Measurements from ENCODE around the gene TAGLN3.

The TAGLN3 gene

DNA sequence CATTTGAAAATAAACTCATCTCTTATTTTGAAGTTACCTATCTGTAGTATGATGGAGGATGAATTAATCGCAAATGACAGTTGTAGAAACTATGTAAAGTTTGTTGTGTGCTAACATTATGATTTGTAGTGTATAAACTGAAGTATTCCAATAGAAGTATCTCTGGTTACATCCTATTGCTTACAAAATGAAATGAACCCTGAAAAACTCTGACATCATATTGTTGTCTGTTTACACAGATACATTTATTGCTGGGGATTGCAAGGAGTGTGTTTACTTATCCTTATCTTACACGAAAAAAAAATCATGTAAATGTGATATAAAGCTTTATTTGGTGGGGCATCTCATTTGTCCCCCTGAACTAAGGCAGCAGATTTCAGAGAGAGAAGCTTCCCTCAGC lies 22.5 kb upstream of the TAGLN3 start:
- DNase-seq (ENCODE audit: low read depth in 1 of 2, low spot score in 1 of 2): no peak

DNA sequence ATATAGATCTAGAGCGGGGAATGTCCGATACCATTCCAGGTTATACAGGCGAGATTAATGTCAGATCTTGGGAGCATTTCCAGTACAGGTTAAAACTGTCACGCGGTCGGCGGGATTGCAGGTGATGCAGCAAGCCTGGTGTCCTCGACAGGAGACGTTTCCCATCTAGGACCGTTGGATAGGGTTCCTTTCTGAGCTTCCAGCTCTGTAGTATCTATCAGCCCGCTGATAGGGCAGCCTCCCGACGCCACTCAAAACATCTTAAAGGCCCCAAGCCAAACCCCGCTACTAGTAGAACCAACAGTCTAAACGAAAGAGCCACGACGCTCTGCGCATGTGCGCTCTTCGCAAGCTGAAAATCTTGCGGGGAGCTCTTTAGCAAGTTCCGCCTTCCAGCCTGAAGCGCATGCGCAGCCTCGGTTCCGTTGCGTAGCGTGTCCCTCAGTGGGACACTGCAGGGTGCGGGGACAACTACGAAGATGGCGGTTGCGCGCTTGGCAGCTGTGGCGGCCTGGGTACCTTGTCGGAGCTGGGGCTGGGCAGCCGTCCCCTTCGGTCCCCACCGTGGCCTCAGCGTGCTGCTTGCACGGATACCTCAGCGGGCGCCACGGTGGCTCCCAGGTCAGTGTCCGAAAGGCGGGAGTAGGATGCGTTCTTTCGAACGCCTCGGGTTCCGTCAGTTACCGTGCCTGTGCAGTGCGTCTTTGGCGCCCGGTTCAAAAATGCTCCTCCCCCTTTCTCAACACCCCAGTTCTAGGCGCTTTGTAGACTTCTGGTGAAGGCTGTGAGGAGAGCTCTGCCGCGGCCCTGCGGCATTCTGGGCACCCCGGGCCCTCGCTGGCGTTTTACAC lies 19.9 kb upstream of the TAGLN3 start, which contains the start of gene ABHD10:
ABHD10 (plus strand) TSS at position 444 of the 851 bp plus-strand sequence; CDS start at position 480, 36 bp downstream.
- DNase-seq (ENCODE audit: low read depth in 1 of 2, low spot score in 1 of 2): peak; percentile 93 to 95

DNA sequence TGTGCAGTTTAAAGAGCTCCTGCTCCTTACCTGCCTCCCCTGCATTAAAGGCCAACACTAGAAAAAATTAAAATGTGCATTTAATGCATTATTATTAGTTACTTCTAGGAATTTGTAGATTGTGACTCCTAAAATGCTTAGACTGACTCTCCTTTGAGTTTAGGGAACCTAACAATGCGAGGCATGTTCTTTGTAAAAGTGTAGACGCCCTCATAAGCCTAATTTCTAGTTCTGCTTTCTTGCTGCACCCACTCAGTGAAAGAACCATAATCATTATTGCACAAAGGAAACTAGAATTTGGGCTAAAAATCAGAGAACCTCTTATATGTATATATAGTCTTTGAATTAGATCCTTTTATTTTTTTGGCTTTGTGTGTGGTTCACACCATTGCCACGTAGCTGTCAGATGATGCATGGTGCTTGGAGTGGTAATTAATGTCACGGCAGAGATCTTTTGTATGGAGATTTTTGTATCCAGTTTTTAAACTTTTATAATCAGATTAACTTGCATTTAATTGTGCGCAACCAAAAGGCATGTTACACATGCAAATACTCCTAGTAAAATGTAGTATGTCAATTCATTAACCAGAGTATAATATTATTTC lies 19.2 kb upstream of the TAGLN3 start:
- DNase-seq (ENCODE audit: low read depth in 1 of 2, low spot score in 1 of 2): no peak

DNA sequence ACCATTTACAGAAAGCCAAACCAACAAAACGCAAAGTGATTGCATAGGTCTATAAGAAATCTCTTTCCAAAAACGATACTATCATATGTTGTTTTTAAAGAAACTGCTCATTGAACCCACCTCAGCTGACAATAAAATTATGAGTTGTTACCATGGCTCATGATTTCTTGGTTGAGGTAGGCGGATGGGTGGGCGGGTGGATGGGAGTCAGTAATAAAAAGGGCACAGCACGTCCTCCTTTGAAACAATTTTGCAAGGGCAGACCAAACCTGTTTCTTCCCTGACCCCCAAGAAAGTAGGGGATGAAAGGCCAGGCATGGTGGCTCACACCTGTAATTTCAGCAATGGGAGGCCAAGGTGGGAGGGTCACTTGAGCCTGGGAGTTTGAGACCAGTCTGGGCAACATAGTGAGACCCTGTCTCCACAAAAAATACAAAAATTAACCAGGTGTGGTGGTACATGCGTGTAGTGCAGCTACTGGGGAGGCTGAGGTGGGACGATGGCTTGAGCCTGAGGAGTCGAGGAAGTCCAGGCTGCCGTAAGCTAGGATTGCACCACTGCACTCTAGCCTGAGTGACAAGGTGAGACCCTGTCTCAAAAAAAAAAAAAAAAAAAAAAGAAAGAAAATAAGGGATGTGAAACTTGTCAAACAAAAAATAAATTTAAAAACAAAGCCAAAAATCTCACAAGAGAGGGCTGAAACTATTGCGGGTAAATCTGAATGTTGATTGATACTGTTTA lies 17.8 kb upstream of the TAGLN3 start:
- DNase-seq (ENCODE audit: low read depth in 1 of 2, low spot score in 1 of 2): no peak

DNA sequence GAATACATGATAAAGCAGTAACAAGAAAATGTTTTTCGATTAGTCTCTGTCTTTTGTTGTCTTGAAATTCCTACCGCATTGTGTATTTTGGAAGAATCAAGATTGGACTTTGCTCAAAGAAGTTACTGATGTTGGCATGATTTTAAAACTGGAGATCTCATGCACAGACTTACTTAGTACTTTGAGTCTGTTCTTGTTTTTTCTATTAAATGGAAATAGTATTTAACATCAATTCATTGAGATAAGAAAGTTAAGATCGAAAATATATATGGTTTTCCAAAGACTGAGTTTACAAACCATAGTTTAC lies 17.3 kb upstream of the TAGLN3 start:
- DNase-seq (ENCODE audit: low read depth in 1 of 2, low spot score in 1 of 2): no peak

DNA sequence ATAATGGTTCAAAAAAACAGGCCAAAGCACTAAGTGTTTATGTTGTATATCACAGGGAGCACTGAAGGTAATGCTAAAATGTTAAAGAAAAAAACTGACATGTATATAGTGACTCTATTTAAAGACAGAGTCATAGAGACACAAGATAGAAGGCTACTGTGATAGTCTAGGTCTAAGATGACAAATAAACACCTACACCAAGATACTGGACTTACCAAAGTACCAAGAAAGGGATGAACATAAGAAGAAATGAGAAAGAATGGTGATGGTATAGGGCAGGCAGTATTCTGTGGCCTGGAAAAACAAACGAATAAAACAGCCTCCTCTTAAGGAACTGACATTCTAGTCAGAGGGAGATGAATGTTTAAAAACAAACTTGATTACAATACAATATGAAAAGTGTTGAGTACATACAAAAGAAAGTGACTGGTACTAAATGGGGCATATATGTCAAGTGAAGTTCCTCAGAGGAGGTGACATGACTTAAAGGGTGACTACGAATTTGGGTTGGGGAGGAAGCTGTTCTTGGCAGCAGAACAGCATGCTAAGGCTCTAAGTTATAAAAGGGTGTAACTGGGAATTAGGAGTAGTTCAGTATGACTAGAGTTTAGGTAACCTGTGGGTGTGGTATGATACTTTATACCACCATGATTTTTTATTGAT lies 14.0 kb upstream of the TAGLN3 start:
- no peak for DNase-seq (ENCODE audit: low read depth in 1 of 2, low spot score in 1 of 2)

DNA sequence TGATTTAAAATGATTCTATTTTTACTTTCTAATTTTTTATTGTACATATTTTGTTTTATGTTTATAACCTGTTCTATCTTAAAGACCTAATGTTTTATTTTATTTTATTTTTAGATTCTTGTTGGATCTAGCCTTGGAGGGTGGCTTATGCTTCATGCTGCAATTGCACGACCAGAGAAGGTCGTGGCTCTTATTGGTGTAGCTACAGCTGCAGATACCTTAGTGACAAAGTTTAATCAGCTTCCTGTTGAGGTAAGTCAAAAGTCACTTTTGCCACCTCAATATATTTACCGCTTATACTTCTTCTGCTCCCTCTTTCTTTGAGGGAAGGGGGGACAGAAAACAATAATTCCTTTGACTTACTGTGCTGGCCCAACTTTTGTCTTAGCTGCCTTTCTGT lies 11.9 kb upstream of the TAGLN3 start:
- no peak for DNase-seq (ENCODE audit: low read depth in 1 of 2, low spot score in 1 of 2)

DNA sequence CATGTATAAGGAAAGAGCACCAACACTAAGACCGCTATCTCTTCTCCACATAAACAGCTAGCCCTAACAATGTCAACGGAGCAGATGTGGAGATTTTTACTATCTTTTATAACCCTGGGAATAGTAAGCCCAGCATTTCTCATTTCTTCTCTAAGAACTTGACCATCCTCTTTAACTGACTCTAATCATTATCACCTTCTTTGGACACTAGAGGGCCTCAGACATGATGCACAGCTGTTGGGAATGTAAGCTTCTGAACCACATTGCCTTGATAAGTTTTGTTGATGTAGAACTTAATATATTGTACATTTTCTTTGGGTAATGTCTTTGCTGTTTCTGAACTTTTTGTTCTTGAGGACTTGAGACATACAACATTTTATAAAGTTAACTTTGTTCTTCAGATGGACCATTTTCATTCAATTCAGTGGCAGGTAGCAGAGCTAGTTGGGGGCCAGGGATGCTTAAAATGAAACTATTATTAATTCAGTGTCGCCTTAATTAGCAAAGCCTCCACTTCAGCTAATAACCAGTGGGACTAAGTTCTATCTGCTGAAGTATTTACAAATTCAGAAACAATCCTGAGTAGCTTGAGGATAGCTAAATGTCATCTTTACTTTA lies 9.6 kb upstream of the TAGLN3 start:
- DNase-seq (ENCODE audit: low read depth in 1 of 2, low spot score in 1 of 2): peak in 1 of 2 donors; percentile 26

DNA sequence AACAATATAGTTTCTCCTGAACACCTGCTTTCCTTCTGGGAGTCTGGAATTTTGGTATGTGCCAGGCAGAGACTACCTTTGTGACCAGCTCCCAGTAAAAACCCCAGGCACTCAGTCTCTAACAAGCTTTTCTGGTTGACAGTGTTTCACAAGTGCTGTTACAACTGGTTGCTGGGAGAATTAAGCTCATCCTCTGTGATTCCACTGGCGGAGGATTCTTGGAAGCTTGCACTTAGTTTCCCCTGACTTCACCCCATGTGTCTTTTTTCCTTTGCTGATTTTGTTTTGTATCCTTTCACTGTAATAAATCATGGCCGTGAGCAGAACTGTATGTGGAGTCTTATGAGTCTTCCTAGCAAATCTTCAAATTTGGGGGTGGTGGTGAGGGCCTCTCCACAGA lies 5.7 kb upstream of the TAGLN3 start:
- no peak for DNase-seq (ENCODE audit: low read depth in 1 of 2, low spot score in 1 of 2)

DNA sequence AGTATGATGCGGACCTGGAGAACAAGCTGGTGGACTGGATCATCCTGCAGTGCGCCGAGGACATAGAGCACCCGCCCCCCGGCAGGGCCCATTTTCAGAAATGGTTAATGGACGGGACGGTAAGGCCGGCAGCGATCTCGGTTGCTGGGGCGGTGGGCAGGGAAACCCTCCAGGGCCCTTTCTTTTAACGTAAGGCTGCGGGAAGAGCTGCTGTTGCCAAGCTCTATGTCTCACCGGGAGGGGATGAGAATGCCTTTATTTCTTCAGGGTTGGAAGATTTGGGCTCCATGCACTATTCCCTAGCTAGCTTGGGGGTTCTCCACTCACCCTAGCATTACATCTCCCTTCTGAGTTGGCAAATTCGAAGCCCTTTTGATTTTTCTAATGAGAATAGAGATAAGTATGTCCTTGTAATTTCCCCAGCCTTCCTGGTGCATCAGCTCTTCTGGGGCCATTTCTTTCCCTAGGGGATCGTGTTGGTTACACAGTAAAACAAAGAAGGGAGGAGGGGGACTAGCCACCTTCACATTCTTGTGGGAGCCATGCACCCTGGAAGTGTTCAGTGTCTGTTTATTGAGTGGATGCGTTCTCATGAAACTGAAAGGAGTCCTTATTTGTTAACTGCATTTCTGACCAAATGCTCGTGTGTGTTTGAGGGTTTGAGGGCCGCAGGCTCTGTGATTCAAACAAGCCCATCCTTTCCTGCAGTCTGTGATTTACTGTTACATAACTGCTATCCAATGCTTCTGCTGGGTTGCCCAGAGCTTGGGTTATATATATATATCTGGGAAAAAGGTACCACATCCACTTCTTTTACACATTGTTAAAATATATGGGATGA lies 982 bp downstream of the TAGLN3 start:
- no peak for DNase-seq (ENCODE audit: low read depth in 1 of 2, low spot score in 1 of 2)

DNA sequence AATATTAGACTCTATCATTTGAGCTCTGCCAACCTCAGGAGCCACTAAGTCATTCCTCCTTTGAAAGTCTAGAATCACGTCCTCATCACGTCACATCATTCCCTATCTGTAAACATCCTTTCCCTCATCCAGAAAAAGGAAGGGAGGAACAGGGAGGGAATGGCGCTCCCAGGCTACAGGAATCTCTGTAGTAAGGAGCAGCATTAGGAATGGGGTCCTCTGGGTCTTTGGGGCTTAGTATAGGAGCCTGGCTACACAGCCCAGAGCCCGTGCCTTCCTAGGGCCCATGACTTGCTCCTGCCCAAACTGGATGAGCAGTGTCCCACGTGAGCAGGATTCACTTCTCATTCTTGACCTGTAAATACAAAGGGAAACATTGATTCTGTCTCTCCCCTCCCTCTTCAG lies 1.6 kb downstream of the TAGLN3 start:
- DNase-seq (ENCODE audit: low read depth in 1 of 2, low spot score in 1 of 2): no peak

DNA sequence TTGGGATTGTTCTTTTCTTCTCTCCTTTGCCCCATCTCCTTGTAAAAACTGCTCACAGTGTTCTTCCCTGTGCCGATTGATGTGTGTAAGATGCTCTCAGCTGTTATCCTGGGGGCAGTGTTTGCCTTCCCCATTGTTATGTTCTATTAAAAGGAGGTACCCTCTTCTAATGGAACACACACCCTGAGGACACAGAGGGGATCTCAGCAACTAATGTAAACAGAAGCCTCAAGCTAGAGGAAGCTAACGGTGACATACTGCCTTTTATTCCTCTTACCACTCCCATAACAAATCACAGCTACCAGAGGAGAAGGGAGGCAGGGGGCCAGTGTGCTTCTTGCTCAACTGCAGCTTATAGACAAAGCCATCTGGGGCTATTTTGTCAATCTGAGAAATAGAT lies 2.2 kb downstream of the TAGLN3 start:
- DNase-seq (ENCODE audit: low read depth in 1 of 2, low spot score in 1 of 2): no peak

DNA sequence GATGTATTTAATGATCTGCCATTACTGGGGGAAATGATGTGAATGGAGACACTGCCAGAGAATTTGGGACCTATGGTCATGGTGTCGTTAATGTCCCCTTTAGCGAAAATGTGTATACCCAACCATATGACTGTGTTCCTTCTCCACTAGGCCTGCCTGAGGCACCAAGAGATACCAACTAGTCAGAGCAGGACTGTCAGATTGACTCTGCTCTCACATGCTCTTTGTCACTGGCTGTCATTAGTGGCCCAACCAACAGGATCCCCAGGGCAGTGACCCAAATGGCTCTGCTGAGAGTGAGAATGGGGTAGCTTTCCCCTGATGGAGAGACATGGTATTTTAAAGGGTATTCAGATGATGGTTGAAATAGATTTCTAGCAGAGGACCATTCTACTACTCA lies 2.8 kb downstream of the TAGLN3 start:
- DNase-seq (ENCODE audit: low read depth in 1 of 2, low spot score in 1 of 2): no peak

DNA sequence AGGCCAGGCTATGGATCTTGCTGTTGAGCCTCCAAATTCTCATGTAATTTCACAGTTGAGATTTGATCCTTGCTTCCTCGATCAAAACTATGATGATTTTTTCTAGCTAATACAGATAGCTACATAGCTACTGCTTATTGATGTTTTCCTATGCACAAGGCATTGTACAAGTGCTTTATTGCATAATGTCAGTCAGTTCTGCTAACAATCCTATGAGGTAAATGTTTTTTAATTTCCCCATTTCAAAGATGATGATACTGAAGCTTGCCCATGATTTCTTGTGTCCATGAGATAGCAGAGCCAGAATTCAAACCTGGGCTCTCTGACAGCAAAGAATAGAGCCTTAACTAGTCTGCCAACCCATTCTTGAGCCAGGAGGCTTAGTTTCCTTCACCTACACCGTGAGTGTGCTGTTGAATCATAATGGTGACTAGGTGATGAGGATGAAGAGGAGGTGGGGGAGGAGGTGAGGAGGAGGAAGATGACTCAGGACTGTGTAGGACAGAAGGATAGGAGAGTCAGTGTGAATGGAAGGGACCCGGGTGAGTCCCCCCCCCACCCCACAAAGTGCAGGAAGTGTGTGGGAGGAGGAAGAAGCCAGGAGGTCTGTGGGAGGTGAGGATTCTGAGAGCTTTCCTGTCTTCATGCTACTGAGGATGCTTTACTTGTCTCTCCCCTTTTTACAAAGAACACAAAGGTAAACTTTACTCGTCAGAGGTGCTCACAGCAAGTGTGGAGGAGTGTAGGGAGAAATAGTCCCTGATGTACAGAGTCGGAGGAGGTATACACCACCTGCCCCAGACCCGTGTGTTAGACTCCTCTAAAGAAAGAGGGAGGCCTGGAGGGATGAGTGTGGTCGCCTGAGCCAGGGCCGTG lies 3.6 kb downstream of the TAGLN3 start:
- DNase-seq (ENCODE audit: low read depth in 1 of 2, low spot score in 1 of 2): peak; percentile 28 to 54

DNA sequence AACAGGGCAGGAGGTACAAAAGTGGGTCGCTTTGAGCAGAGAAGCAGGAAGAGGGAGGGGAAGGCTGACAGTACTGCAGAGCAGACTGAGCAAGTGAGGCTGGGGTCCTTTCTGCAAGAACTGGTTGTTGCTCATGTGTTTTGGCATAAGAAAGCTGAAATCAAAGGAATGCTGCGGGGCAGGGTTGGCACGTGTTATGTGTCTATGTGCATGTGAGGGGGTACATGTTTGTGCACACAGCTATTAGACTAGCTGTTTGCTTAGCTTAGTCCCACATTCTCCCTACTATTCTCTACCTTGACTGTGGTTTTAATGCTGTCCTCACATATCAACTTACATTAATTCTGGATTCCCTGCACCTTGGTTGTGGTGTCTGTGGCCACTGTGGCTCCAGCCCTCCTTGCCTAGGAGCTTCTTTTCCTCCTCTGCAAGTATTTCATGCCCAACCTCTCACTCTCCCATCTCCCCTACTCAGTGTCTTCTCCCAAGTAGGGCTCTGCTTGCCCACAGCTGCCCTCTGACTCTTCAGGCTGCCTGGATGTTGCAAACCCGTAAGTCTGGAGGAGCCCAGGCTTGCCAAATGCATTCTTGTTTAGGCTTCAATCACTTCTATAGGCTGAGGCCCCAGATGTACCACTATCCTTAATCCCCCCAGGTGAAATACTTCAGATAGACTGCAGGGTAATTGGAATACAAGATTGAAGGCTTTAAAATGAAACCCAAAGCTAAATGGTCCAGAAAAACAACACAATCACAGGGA lies 4.8 kb downstream of the TAGLN3 start:
- DNase-seq (ENCODE audit: low read depth in 1 of 2, low spot score in 1 of 2): no peak

DNA sequence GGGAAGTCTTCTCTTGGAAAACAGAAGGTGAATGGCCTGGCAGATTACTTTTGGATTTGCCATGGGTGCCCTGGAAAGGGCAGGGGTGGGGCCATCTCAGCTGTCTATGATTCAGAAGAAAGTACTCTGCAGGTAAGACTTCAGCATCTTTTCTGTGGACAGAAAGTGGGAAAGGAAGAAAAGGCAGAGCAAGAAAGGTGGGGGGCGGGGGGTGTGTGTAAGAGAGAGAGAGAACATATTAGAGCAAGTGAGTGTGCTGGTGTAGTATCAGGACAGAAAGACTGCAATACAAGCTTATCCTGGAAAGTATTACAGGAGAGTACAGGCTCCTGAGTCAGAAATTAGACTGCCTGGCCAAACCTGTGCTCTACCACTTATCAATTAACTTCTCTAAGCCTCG lies 5.5 kb downstream of the TAGLN3 start:
- no peak for DNase-seq (ENCODE audit: low read depth in 1 of 2, low spot score in 1 of 2)

DNA sequence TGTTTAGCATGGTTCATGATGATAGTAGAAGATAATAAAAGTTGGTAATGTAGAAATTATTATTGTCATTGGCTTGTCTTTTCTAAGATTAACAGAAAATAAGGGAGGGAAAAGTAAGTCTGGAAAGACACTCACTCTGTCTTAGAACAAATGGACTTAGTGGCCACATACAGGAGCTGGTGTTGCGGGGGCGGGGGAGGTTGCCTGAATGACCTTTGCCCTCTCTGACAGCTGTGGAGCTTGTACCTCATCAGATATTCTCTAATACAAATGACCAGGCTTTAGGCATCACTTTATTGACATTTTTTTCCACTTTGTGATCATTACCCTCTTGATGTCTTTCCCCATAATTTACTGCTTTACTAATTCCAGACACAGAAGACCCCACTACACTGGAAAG lies 5.9 kb downstream of the TAGLN3 start:
- DNase-seq (ENCODE audit: low read depth in 1 of 2, low spot score in 1 of 2): no peak

DNA sequence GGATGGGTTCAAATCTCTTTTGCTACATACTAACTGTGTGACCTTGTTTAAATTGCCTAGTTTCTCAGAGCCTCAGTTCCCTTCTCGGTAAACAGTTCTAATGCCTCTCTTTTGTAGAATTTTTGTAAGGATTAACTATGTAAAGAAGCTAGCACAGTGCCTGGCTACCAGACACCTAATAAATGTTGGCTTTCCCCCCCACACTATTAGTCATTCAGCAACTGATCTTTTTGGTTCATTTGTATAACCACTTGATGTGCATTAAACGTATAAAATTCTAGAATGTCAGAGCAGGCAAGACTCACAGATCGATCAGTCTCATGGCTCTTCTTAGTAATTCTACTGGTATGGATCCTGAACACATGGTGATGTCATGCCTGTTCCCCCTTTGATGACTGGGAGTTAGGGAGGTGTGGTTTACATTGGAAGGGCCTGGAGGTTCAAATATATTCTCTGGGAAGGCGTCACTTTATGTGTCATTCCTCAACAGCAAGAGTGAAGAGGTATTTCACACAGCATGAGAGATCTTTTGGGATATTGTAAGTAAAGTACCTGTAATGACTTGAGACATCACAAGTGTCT lies 6.5 kb downstream of the TAGLN3 start:
- no peak for DNase-seq (ENCODE audit: low read depth in 1 of 2, low spot score in 1 of 2)
